Stimulated activated CD8-positive, alpha-beta memory T cell treated with anti-CD3 and anti-CD28 coated beads, Interleukin-12 subunit alpha, Interleukin-12 subunit beta, amount 100 ng/mL, for 4 hours (primary cell): ENCODE data around the gene HELT.
A peak's percentile ranks its signal among the peaks of the same experiment; 100 is the strongest.

ENCODE experiments used
- DNase-seq: peaks from one replicate; pipeline ENCODE4 v3.0.0-alpha.2; 2020; ENCODE audit warnings: low read depth

The HELT gene

DNA sequence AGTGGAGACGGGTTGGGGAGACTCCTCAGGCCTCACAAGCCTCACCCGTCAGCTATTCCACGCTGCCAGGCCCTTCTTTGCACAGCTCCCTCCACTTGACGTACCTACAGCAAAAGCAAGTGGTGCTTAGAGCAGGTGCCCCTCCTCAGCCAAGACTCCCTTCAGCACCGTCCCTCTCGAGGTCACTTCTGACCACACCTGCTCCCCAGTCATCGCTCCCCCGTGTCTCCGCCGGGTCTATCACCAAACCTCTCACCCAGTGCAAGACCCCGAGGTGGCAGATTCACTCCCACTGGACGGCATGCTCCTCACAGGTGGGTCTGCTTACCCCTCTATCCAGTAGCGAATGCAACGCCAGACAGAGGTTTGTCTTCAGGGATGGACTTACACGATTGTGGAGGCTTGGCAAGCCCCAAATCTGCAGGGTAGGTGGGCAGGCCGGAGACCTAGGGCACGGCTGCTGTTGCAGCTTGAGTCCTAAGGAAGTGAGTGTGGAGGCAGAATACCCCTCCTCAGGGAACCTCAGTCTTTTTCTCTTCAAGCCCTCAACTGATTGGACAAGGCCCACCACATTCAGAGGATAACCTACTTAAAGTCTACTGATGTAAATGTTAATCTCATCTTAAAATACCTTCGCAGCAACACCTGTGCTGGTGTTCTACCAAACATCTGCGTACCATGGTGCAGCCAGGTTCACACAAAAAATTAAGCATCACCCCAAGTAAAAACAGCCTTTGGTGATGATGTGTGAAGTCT, 14.5 kb upstream of the HELT start:
- no peak for DNase-seq

- no peak for DNase-seq
These were observed 13.6 kb upstream of the HELT start for GRCh38 chr4:185004562-185005218.

DNA sequence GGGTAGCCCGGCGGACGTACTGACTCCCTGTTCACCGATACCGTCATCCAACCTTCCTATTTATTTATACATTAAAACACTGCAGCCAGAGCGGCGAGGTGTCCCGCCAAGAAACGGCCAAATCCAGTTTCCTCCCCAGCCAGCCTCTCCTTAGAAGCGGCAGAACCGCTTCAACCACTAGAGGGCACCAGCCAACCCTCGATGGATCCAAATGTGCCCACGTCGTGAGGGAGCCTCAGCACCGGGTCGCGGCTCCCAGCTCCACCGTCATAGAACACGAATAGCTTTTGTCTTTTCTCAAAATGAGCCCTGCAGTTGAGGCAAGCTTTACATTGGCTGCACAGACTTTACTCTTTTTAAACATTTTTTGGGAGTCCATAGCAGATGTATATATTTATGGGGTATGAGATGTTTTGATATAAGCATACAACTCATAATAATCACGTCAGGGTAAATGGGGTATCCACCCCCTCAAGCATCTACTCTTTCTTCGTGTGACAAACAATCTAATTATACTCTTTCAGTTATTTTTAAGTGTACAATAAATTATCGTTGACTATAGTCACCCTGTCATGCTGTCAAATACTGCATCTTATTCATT, 13.0 kb upstream of the HELT start:
- peak; percentile 55 for DNase-seq

DNA sequence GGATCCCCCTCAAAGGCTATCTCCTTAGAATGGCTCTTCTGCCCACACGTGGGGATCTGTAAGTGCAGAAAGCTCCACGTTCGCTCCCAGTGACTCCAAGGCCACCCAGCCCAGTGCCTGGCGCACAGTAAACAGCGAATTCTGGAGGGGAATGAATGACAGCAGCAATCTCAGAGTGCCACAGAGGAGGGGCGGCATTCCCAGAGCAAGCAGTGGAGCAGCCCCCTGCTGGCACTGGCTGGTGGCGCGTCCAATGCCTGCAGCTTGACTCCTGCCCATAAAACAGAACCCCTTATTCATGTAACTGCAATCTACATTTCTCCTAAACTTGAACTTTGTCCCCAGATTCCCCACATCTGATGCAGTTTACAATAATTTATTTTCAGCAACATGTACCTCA, 6.9 kb upstream of the HELT start:
- no peak for DNase-seq

- no peak for DNase-seq
These were observed 4.7 kb upstream of the HELT start for GRCh38 chr4:185013417-185014125.

DNA sequence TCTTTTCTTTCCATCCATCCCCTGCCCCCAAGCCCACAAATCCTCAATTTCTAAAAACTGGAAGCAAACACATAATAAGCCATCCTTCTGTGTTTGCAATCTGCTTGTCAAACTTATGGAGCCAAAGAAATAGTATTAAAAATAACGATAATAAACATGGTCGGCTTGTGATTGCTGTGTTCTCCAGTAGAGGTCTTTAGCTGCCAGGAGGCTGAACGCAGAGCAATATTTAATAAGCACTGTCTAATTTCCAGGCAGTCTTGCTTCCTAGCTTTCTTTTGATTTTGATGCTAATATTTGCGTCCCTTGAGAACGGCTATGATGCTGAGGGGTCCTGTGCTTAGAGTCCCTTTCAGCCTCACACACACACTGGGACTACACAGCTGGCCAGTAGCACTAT, 3.2 kb upstream of the HELT start:
- no peak for DNase-seq

- DNase-seq, result no peak
These were observed 2.0 kb upstream of the HELT start for GRCh38 chr4:185016101-185016940.

- no peak for DNase-seq
These were observed 1.1 kb upstream of the HELT start for GRCh38 chr4:185016946-185017758.

DNA sequence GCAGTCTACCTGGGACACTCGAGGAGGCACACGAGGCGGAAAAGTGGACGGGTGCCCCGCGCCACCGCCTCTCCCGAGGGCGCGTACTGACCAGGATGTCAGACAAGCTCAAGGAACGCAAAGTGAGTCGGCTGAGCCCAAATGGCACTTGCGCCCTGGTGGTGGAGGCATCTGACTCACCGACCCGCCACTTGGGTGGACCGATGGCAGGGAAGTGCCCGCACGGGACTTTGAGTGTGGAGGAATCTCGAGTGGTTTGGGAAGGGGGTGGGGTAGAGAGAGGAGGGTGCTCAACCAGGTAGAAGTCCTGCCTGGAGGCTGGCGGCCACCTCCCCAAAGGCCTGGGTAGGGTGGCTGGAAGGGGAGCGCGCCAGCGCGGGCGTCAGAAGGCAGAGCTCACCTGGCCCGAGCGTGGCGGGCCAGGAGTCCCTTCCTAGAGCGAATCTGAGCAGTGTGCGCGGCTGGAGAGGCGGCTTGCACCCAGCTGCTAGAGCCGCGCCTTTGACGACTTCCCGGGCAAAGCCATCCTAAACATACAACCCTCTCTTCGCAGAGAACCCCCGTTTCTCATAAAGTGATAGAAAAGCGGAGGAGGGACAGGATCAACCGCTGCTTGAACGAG, 655 bp downstream of the HELT start:
- no peak for DNase-seq

DNA sequence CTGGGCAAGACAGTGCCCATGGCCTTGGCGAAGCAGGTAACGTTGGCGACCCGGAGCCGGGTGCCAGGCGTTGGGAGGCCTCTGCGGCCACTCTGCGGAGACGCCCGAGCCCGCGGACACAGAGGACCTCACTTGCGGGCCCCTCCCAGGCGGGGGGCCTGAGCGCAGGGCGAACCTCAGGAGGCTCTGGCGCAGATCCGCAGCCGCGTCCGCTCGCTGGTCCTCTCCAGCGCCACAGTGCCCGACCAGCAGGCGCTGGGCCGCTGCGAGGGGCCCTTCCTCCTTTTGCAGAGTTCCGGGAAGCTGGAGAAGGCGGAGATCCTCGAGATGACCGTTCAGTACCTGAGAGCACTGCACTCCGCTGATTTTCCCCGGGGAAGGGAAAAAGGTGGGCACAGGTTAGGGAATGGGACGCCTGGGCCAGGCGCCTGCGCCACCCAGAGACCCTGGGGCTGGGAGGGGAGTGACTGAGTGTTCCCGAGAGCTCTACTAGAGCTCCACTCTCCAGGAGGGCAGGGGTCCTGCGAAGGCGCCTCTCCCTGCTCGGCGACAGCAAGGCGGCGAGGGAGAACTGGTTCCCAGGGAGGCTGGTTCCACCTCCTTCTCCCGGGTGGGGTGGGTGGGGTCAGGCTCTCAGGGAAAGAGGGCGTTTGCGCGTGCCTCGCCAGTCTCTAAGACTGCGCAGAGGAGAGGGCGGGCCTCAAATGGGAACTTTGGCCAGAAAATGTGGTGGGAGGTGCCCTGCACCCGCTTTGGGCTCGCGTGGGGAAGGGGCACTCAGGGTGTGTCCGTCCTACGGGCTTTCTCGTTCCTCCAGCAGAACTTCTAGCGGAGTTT, 1.4 kb downstream of the HELT start:
- DNase-seq, result no peak

GRCh38 chr4:185020293-185020808, 2.1 kb downstream of the HELT start:
- DNase-seq, result no peak

DNA sequence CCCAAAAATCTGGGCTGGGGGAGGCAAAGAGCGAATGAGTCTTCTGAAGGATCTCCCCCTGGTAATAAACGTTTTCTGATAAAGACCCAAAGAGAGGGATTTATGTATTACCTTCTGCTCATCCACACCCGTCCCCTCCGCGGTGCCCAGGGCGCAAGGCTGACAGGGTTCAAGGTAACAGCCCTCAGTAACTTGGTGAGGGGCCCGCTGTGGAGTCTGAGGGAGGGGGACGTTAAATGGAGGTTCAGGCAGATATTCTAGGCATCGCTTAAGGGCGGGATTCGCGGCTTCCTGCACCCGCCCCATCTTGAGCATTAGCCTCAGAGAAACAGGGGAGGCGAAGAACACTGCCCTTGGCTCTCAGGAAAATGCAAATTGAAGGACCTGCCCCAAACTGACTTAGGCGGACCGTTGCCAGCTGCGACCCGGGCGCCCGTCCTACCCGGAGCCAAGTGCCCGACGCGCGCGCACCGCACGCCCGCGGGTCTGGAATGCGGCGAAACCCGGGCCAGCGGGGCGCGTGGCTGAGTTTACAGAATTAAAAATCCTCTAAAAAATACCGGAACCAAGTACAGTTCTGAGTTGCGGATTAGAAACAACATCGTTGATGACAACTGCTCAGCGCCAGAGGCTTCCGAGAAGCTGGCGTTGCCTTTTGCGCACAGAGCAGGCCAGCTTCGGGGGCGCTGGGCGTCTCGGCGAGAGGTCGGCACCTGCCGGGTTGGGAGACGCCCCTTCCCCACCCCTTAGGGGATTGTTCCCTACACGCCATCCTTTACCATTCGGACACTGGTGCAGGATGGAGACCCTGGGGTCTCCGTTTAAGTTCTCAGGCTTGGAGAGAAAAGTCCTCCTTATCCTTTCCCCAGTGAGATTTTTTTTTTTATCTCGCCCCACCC, 2.8 kb downstream of the HELT start:
- no peak for DNase-seq

DNA sequence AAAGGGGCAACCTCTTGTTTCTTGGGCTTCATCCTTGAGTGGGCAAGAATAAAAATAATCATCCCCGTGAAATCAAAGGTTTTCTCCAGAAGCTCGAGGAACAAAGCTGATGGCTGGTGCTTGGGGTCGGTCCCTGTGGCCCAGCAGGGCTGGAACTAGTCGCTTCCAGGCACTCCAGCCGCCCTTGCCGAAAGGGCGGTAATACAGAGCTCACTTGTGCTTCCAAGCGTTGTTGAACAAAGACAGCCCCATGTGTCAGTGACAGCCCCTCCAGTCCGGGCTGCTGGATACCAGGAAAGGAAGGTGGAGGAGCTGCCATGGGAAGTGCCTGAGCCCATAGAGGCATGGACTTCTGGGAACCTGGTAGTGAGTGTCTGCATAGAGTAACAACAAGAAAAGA, 5.2 kb downstream of the HELT start:
- DNase-seq, result no peak

GRCh38 chr4:185028625-185029024, 10.3 kb downstream of the HELT start:
- no peak for DNase-seq

DNA sequence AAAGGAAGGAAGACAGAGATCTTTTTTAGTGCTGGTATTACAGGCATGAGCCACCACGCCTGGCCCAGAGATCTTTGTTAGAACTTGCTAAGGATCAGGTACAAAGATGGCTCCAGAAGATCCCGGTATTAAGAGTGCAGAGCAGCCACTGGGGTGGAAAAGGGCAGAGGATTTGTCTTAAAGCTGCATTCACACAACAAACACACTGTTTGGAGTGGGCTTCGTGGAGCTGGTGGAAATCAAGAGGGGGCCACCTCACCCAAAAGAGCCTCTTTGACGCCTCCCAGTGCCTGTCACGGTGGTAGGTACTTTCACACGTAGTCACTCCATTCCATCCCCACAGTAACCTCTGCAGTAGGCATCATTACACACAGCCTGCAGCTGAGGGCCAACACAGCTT, 13.3 kb downstream of the HELT start:
- DNase-seq, result no peak

GRCh38 chr4:185033072-185033471, 14.8 kb downstream of the HELT start:
- no peak for DNase-seq

- DNase-seq, result no peak
These were observed 15.7 kb downstream of the HELT start for GRCh38 chr4:185033950-185034349.

- DNase-seq, result no peak
These were observed 17.0 kb downstream of the HELT start for GRCh38 chr4:185035284-185035683.
